Kidney (tissue), 14 donors: ENCODE results near the gene RHOF. TPM values are rescaled to one million over a fixed set of nuclear protein-coding genes. Genes with fewer than 3 reads are reported as not detected.

Experiments used
- DNase-seq, 5 donors: peaks; one replicate each; pipeline ENCODE4 v3.0.0-alpha.2; 2013 to 2020
- FAIRE-seq: peaks from 2 replicates; lab custom pipeline; 2012; peaks lifted over from hg19 to GRCh38; lab: Jason Lieb, UNC
- H3K27ac ChIP-seq, 2 donors: one replicate each; pipeline ENCODE4 v1.7.0; 2013; ENCODE audit warnings: low read depth in 2 of 2, low read length in 2 of 2, inconsistent platforms in 1 of 2
- H3K27me3 ChIP-seq: one replicate; pipeline ENCODE4 v1.7.1; 2013; ENCODE audit warnings: low read length, inconsistent platforms; ENCODE audit not compliant: control insufficient read depth, insufficient read depth
- H3K36me3 ChIP-seq, 3 donors: one replicate each; pipeline versions ENCODE4 v1.7.0 to v1.7.1; 2013; ENCODE audit warnings: low read length in 3 of 3, control low read depth in 1 of 3, inconsistent platforms in 1 of 3; ENCODE audit not compliant: insufficient read depth in 3 of 3, control insufficient read depth in 2 of 3
- H3K4me1 ChIP-seq, 3 donors: one replicate each; pipeline versions ENCODE4 v1.7.0 to v1.7.1; 2013; ENCODE audit warnings: low read length in 3 of 3, inconsistent platforms in 1 of 3, low read depth in 1 of 3; ENCODE audit not compliant: control insufficient read depth in 2 of 3, insufficient read depth in 2 of 3
- H3K4me3 ChIP-seq, 3 donors: one replicate each; pipeline versions ENCODE4 v1.7.0 to v1.8.1; 2013; ENCODE audit warnings: low read length in 3 of 3, control low read depth in 1 of 3, inconsistent platforms in 1 of 3
- H3K9ac ChIP-seq, 3 donors: one replicate each; pipeline versions ENCODE4 v1.7.0 to v1.7.1; 2013; ENCODE audit warnings: low read length in 3 of 3, control low read depth in 1 of 3, inconsistent platforms in 1 of 3
- H3K9me3 ChIP-seq, 3 donors: one replicate each; pipeline versions ENCODE4 v1.7.0 to v1.7.1; 2013; ENCODE audit warnings: low read length in 3 of 3, control low read depth in 1 of 3, inconsistent platforms in 1 of 3; ENCODE audit not compliant: control insufficient read depth in 2 of 3, insufficient read depth in 1 of 3
- intact Hi-C: fragments of 100-400 bp; cut with DNase I; formaldehyde crosslinking; loops from one replicate; pipeline ENCODE4 v1.11.1; 2022
- polyA plus RNA-seq: library from polyadenylated mRNA; stranded (reverse); fragments of 350-450 nt; fragmentation: Illumina TruSeq; extraction: RNeasy Lipid Tissue Mini Kit (QIAGEN cat#74804); gene quantifications from one replicate; pipeline ENCODE4 v1.2.3, GENCODE V29; 2014; ENCODE audit warnings: low read depth, low replicate concordance; ENCODE audit not compliant: insufficient read depth
- total RNA-seq: library from RNA; stranded (reverse); fragmentation: NEBNext Ultra II Directional; extraction: Animal tissue kit (Norgen Biotek cat#: 25700); gene quantifications from one replicate; pipeline ENCODE4 v1.2.1, GENCODE V29; 2021
- TF ChIP-seq, protein P1 (sequence below): IDR thresholded peaks from 3 replicates; pipeline ENCODE4 v1.5.1; 2012; ENCODE audit warnings: mild to moderate bottlenecking, moderate library complexity, borderline replicate concordance; ENCODE audit not compliant: insufficient read depth; ENCODE audit errors: extremely low read depth
- donor health status: control.
- donor health status: control.
- donor health status: control.
- donor health status: control.
- donor health status: control.
- donor health status: DM: yes; HTN: yes; CAD: no.
- donor health status: Normal renal cell carcinoma (clear cell type).

Gene RHOF
- total and polyA plus RNA-seq, 2 donors from 2014 or later = 23.9 to 42.6 TPM

GRCh38 chr12:121740847-121741246 is 52.6 kb downstream of the RHOF start:
- Histone ChIP-seq H3K9me3 (no peaks in the 10 kb centered on the region), H3K27me3 (no peaks in the 10 kb centered on the region), H3K27ac (no peak overlapping the region), H3K4me3 (no peak overlapping the region), H3K4me1 (no peaks in the 10 kb centered on the region), H3K9ac (no peak overlapping the region), H3K36me3 (no peaks in the 10 kb centered on the region)
- FAIRE-seq (no peak), DNase-seq (no peak)
- intact Hi-C loops = no loop called here
- TF ChIP-seq, protein P1, sequence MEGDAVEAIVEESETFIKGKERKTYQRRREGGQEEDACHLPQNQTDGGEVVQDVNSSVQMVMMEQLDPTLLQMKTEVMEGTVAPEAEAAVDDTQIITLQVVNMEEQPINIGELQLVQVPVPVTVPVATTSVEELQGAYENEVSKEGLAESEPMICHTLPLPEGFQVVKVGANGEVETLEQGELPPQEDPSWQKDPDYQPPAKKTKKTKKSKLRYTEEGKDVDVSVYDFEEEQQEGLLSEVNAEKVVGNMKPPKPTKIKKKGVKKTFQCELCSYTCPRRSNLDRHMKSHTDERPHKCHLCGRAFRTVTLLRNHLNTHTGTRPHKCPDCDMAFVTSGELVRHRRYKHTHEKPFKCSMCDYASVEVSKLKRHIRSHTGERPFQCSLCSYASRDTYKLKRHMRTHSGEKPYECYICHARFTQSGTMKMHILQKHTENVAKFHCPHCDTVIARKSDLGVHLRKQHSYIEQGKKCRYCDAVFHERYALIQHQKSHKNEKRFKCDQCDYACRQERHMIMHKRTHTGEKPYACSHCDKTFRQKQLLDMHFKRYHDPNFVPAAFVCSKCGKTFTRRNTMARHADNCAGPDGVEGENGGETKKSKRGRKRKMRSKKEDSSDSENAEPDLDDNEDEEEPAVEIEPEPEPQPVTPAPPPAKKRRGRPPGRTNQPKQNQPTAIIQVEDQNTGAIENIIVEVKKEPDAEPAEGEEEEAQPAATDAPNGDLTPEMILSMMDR = no peak

DNA sequence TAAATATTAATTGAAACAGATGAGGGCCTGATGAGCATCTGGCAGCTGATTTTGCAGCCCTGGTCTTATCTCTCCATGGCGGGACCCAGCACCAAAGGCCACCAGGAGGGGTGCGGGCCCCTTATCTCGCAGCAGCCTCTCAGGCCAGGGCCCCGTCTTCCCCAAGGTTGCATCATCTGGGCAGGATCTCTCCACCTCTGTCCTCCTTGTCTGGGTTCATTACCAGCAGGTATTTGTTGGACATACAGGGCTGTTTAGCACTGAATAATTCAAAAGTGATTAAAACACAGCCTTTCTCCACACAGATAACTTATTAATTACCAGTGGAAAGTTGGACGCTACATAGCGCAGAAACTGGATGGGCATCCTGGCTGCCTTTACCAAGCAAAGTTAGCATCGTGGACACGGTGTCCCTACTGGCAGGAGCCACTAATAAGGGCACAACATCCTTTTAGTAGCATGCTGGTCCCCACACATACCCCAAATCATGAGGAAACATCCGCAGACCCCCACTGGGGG is 55.1 kb downstream of the RHOF start:
- Histone ChIP-seq H3K9me3 (no peaks in the 10 kb centered on the region), H3K36me3 (no peaks in the 10 kb centered on the region), H3K4me3 (no peak overlapping the region), H3K27ac (no peak overlapping the region), H3K4me1 (no peaks in the 10 kb centered on the region), H3K27me3 (no peaks in the 10 kb centered on the region), H3K9ac (no peak overlapping the region)
- DNase-seq (no peak), FAIRE-seq (no peak)
- intact Hi-C loops = no loop called here
- TF ChIP-seq, protein P1 = no peak

GRCh38 chr12:121733849-121734248 is 59.6 kb downstream of the RHOF start:
- Histone ChIP-seq H3K27ac (no peak overlapping the region), H3K9ac (no peak overlapping the region), H3K4me3 (no peak overlapping the region), H3K4me1 (no peaks in the 10 kb centered on the region), H3K9me3 (no peaks in the 10 kb centered on the region), H3K36me3 (no peaks in the 10 kb centered on the region), H3K27me3 (no peaks in the 10 kb centered on the region)
- DNase-seq (no peak), FAIRE-seq (no peak)
- TF ChIP-seq, protein P1 = no peak
- intact Hi-C loops = no loop called here

GRCh38 chr12:121731473-121731872 is 62.0 kb downstream of the RHOF start:
- H3K9ac ChIP-seq = no peak overlapping the region
- intact Hi-C loops = no loop called here
- H3K36me3 ChIP-seq = no peaks in the 10 kb centered on the region
- TF ChIP-seq, protein P1 = no peak
- H3K4me1 ChIP-seq = no peaks in the 10 kb centered on the region
- no peak overlapping the region for H3K4me3 ChIP-seq
- FAIRE-seq = no peak
- H3K27me3 ChIP-seq = no peaks in the 10 kb centered on the region
- no peak for DNase-seq
- H3K27ac ChIP-seq = no peak overlapping the region
- no peaks in the 10 kb centered on the region for H3K9me3 ChIP-seq
